ENCODE results near the gene SAMD10.
"Not testable (repeated sequence)": the region's sequence is repeated elsewhere in the genome, so short reads cannot be mapped to it uniquely, and the experiment has no call there.

SAMD10 gene

GRCh38 chr20:63940472-63941266 lies 38.8 kb downstream of the SAMD10 start:
- DNase-seq = no peak

DNA sequence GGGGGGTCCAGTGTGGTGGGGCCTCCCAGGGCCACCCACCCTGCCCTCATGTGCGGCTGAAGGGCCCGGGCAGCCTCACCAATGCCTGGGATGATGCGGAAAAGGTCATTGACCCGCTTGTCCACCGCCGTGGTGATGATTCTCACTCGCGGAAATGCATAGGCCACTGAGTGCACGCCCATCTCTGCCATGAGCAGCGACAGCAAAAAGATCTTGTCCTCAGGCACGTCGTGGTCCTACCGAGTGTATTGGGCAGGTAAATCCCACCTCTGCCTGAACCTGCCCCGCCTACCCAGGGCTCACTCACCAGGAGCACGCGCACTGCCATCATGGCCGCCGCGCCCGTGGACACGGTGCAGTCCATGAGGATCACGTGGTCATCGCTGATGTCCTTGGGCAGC lies 39.4 kb downstream of the SAMD10 start:
- no peak for DNase-seq

DNA sequence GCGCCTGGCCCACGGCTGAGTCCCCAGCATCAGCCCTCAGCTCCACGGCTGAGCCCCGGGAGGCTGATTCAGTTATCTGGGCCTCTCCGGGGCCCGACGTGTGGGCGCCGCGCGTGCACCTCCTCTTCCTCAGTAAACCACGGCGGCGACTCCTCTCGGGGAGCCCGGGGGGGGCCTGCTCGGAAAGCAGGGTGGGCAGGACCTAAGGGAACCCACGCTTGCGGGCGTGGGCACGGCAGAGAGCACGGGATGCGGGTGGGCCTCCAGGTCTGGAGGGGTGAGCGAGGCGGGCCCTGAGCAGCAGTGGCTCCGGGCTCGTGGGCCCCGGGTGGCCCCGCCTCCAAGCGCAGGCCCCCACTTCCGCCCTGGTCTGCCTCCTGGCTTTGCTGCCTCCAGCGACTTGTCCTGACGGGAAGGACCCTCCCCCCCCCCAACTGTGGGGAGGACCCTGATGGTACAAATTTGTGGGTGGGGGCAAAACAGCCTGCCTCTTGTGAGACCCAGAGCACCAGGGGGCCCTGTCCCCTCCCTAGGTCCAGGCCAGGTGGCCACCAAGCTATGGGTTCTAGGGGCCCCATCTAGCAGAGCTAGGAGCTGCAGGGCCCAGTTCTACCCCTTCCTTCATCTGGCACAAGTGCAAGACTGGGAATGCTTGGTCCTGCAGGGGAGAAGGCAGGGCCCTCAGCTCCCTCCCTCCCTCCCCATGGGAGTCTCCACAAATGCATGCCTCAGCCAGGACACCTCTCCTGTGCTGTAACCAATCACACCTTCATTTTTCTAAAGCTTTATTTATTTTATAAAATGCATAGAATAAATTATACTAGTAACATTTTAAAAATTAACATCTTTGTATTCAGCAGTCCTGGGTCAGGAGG lies 40.1 kb downstream of the SAMD10 start:
- no peak for DNase-seq

GRCh38 chr20:63937596-63937995 lies 41.8 kb downstream of the SAMD10 start:
- no peak for DNase-seq

GRCh38 chr20:63935447-63935846 lies 44.0 kb downstream of the SAMD10 start:
- DNase-seq = no peak

DNA sequence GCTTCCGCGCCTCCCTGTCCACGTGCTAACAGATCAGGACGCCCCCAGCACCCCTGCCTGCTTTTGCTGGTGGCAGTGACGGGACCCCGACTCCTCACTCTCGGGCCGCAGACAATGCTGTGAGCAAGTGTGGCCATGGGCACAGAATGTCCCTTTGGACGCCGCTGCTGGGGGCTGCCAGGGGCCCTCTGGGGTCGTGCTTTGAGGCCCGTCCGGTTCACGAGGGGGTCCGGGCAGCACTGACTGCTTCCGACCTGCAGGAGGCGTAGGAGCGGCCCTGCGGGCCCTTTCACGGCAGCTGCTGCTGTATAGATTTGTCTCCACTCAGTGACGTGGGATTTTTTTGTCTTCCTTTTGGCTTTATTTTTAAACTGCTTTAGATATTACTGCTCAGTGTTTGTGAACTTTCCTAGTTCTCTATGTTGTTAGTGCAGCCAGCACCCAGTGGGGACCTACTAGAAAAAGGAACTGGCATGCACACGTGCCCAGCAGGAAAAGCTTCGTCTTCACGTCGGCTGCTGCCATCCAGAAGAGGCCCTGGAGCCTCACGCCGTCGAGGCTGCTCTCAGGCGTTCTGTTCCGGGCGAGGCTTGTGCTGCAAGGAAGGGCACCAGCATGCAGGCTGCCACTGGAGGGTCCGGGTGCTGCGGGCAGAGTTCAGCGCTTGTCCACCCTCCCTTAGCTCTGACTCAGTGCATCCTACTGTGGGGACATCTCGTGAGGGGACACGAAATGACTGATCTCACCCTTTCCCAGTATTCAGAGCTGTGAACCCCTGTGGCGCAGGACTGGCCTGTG lies 45.0 kb downstream of the SAMD10 start:
- DNase-seq = no peak

GRCh38 chr20:63933646-63934045 lies 45.8 kb downstream of the SAMD10 start:
- no peak for DNase-seq

DNA sequence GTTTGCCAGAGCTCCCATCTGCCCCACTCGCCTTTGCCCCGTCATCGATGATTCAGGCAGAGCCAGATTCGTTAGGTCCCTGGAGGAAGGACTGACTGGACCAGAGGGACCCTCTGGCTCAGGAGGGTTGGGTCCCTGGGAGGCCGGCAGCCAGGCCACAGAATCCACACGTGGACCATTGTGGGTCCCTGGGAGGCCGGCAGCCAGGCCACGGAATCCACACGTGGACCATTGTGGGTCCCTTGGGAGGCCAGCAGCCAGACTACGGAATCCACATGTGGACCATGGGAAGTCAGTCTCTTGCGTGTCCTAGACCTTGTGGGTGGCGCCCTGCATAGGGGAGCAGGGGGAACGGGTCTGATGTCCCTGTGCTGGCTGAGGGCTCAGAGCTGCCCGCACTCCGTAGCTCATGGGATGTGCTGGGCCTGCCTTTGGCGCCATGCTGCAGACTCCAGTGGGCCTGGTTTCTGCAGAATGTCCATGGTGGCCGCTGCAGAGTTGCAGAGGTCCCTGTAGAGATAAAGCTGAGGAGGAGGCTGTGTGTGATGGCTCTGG lies 46.8 kb downstream of the SAMD10 start:
- DNase-seq = no peak

GRCh38 chr20:63931735-63932134 lies 47.7 kb downstream of the SAMD10 start:
- no peak for DNase-seq

DNA sequence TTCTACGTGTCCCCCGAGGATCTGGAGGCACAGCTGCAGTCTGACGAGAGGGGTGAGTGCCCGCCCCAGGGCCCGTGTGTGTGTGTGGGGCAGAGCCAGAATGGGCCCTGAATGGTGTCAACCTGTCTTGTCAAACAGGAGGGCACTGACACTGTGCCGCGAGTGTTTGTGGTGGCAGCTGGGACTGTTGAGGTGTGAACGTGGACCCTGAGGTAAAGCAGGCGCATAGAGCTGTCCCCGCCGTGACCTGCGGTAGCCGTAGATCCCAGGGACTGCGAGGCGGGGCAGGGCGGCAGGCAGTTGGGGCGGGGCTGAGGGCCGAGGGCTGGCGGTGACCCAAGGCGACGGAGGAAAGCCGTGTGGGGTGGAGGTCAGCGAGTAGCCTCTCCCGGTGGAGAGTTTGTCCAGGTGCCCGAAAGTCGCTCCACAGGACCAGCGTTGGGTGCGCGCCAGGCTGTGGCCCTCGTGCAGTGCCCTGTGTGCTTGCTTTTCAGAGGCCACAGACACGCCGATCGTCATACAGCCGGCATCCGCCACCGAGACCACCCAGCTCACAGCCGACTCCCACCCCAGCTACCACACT lies 48.4 kb downstream of the SAMD10 start:
- no peak for DNase-seq

DNA sequence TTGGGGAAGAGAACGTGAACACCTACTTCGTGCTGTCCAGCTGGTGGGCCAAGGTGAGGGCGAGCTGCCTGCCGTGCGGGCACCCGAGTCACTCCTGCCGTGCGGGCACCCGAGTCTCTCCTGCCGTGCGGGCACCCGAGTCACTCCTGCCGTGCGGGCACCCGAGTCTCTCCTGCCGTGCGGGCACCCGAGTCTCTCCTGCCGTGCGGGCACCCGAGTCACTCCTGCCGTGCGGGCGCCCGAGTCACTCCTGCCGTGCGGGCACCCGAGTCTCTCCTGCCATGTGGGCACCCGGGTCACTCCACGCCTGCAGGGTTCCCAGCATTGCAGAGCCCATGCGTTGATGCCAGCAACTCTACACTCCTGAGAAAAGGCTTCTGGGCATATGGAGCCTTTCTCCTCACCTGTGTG lies 50.0 kb downstream of the SAMD10 start:
- DNase-seq = not testable (repeated sequence)

GRCh38 chr20:63929071-63929470 lies 50.4 kb downstream of the SAMD10 start:
- no peak for DNase-seq

- DNase-seq = no peak
Measured at GRCh38 chr20:63926298-63926697, 53.1 kb downstream of the SAMD10 start.

DNA sequence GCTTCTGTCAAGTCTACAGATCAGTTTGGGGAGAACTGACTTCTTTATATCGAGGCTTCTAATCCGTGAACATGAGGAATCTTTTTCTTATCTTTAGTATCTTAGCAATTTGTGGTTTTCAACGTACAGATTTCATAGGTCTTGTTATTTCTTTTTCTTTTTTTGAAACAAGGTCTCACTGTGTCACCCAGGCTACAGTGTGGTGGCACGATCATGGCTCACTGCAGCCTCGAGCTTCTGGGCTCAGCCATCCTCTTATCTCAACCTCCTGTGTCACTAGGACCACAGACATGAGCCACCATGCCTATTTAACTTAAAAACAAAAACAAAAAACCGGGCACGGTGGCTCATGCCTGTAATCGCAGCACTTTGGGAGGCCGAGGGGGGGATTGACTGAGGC lies 55.2 kb downstream of the SAMD10 start:
- DNase-seq = no peak
